ENCODE measurements around the gene BICC1. TPM values are rescaled to one million over a fixed set of nuclear protein-coding genes. Genes with fewer than 3 reads are reported as not detected.

Gene BICC1
- total RNA-seq, 6 donors from 2014 or later = 3.1 to 10.5 (median 3.9) TPM

- Histone ChIP-seq H3K27me3 (no peaks in the 10 kb centered on the region), H3K4me3 (no peak overlapping the region), H3K27ac (no peak overlapping the region), H3K9me3 (no peaks in the 10 kb centered on the region), H3K4me1 (peaks cover 5 to 17% (median 12%) of the 10 kb centered on the region in 4 donors), H3K36me3 (no peaks in the 10 kb centered on the region)
- no peak for ATAC-seq (ENCODE audit: low FRiP score in 2 of 2)
- TF ChIP-seq EP300 (IDR thresholded peaks at IDR 0.05) = no peak
- TF ChIP-seq POLR2AphosphoS5 (IDR thresholded peaks at IDR 0.05) = no peak
- TF ChIP-seq POLR2A (IDR thresholded peaks at IDR 0.05) = no peak
- TF ChIP-seq, protein P1, sequence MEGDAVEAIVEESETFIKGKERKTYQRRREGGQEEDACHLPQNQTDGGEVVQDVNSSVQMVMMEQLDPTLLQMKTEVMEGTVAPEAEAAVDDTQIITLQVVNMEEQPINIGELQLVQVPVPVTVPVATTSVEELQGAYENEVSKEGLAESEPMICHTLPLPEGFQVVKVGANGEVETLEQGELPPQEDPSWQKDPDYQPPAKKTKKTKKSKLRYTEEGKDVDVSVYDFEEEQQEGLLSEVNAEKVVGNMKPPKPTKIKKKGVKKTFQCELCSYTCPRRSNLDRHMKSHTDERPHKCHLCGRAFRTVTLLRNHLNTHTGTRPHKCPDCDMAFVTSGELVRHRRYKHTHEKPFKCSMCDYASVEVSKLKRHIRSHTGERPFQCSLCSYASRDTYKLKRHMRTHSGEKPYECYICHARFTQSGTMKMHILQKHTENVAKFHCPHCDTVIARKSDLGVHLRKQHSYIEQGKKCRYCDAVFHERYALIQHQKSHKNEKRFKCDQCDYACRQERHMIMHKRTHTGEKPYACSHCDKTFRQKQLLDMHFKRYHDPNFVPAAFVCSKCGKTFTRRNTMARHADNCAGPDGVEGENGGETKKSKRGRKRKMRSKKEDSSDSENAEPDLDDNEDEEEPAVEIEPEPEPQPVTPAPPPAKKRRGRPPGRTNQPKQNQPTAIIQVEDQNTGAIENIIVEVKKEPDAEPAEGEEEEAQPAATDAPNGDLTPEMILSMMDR (IDR thresholded peaks at IDR 0.05) = no peak
- no peak for DNase-seq
Observed at GRCh38 chr10:58582045-58582444, 69.4 kb downstream of the BICC1 start.

DNA sequence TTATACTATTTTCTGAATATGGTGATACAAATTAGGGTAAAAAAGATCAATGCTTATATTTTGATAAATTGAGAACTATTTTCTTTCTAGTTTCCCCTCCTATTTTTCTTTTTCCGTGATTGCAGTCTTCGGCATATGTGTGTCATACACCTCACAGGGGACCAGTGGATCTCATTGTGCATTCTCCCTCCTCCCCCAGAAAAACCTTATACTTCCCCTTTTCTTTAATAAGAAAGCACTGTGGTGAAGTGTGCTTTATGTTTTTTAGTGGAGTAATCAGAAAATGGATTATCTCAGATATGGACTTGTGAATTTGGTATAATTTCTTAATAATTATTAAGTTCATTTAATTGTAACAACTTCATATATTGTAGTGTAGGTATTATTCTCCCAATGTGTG, 72.8 kb downstream of the BICC1 start:
- DNase-seq (no peak), ATAC-seq (ENCODE audit: low FRiP score in 2 of 2) (no peak)
- TF ChIP-seq POLR2AphosphoS5 (IDR thresholded peaks at IDR 0.05) (no peak), EP300 (IDR thresholded peaks at IDR 0.05) (no peak), POLR2A (IDR thresholded peaks at IDR 0.05) (no peak)
- TF ChIP-seq, protein P1 (IDR thresholded peaks at IDR 0.05) = no peak

DNA sequence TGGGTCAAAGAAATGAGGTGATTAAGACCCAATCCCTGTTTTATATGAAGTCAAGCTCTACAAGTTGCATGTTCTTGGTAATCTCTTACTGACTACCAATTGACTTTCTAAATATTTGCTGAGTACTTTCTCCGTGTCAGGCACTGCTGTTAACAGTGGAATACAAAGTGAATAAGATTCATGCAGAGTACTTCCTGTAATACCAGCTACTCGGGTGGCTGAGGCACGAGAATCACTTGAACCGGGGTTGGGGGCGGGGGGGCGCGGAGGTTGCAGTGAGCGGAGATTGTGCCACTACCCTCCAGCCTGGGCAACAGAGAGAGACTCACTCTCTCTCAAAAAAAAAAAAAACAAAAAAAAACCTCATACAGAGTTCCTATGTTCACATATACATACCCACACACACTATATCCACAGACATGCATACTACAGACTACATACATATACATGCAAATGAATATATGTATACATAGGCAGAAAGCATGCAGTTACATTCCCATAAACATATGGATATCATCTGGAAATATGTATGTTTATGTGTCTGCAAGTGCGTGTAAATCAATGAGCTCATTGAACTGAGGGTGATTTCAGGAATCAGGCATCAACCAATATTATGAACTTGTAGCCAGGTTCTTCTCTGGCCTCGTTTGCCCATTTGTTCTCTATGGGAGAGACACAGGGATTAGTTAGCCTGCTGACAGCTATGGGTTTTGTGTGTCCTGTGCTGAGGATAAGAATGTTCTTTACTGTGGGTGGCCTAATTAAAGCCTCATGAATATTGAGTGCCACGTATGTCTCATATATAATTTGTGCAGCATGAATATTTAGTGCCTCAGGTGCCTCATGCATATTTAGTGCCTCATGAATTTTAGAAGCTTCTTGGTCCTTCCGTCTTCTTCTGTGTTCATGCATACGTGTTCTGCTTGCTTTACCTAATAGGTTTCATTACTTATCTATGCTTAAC, 73.9 kb downstream of the BICC1 start:
- no peak for ATAC-seq (ENCODE audit: low FRiP score in 2 of 2)

More for the DNA sequence above, 72.8 kb downstream of the BICC1 start:
- Histone ChIP-seq H3K27ac (no peak overlapping the region), H3K4me3 (no peak overlapping the region), H3K27me3 (no peaks in the 10 kb centered on the region), H3K36me3 (no peaks in the 10 kb centered on the region), H3K4me1 (peaks cover 0 to 9% (median 6%) of the 10 kb centered on the region in 4 donors), H3K9me3 (no peaks in the 10 kb centered on the region)
- 77 to 79% methylated on average over 2 of the region's 2 CpGs for WGBS, 2 donors

DNA sequence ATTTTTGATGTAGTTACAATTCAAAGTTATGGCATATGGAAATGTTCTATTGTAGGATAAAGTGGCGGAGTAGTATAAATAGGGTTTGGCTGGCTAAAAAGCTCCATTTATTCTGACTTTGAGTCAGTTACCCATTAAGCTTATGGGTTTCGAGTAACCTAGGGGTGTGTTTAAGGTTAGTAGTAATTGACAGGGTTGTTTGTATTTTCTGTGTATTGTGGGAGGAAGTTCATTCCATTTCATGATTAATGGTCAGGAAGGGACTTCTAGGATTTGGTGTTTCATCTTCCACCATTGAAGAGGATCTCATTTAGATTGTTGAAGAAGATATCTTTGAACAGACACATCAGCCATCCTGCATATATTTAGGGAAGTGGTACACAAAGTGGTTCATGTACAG, 75.0 kb downstream of the BICC1 start:
- peaks cover 0 to 15% (median 8%) of the 10 kb centered on the region in 4 donors for H3K4me1 ChIP-seq
- no peak for ATAC-seq (ENCODE audit: low FRiP score in 2 of 2)
- whole genome bisulfite sequencing, 2 donors = 83 to 89% methylated on average over 2 of the region's 2 CpGs

More for the DNA sequence above, 73.9 kb downstream of the BICC1 start:
- H3K4me1 ChIP-seq = peaks cover 0 to 15% (median 8%) of the 10 kb centered on the region in 4 donors
- no peaks in the 10 kb centered on the region for H3K27me3 ChIP-seq
- no peaks in the 10 kb centered on the region for H3K9me3 ChIP-seq
- peak in 1 of 2 donors; percentile 36 for DNase-seq
- no peaks in the 10 kb centered on the region for H3K36me3 ChIP-seq
- TF ChIP-seq, protein P1 (IDR thresholded peaks at IDR 0.05) = no peak
- TF ChIP-seq EP300 (IDR thresholded peaks at IDR 0.05) = no peak
- TF ChIP-seq POLR2AphosphoS5 (IDR thresholded peaks at IDR 0.05) = no peak
- TF ChIP-seq POLR2A (IDR thresholded peaks at IDR 0.05) = no peak
- H3K4me3 ChIP-seq = no peak overlapping the region
- 61 to 64% methylated on average over 13 of the region's 13 CpGs for WGBS, 2 donors
- H3K27ac ChIP-seq = no peak overlapping the region

More for the DNA sequence above, 75.0 kb downstream of the BICC1 start:
- no peak for DNase-seq
- Histone ChIP-seq H3K36me3 (no peaks in the 10 kb centered on the region), H3K4me3 (no peak overlapping the region), H3K27ac (no peak overlapping the region), H3K27me3 (no peaks in the 10 kb centered on the region), H3K9me3 (no peaks in the 10 kb centered on the region)
- no peak for TF ChIP-seq EP300 (IDR thresholded peaks at IDR 0.05)
- no peak for TF ChIP-seq POLR2AphosphoS5 (IDR thresholded peaks at IDR 0.05)
- TF ChIP-seq POLR2A (IDR thresholded peaks at IDR 0.05) = no peak
- TF ChIP-seq, protein P1 (IDR thresholded peaks at IDR 0.05) = no peak

Data from upper lobe of left lung (tissue), 6 donors.